Measurements from ENCODE around the gene EPOP. TPM values are rescaled to one million over a fixed set of nuclear protein-coding genes. Genes with fewer than 3 reads are reported as not detected.
A peak's percentile ranks its signal among the peaks of the same experiment; 100 is the strongest.

Gene EPOP
- total RNA-seq, 1 experiment from 2014 or later = 8.4 TPM

DNA sequence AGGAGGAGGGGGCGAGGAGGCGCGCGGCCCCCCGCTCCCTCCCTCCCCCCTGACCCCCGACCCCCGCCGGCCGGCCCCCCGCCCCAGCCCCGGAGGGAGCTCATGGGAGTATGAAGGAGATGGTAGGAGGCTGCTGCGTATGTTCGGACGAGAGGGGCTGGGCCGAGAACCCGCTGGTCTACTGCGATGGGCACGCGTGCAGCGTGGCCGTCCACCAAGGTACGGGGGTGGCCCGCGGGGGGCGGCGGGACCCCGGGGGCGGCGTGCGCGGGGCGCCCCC is 30.7 kb upstream of the EPOP start:
- Histone ChIP-seq H3K36me3 (ENCODE audit: low read depth) (peaks cover 21% of the 10 kb centered on the region), H3K9me3 (ENCODE audit: insufficient read depth, low read depth) (no peaks in the 10 kb centered on the region), H2AFZ (no peak overlapping the region; the same call in 1 of the 2 replicates), H3K9me2 (ENCODE audit: insufficient read depth) (no peaks in the 10 kb centered on the region), H3K4me1 (replicated peaks; ENCODE audit: insufficient read depth) (peaks cover 17% of the 10 kb centered on the region), H3K27ac (no peak overlapping the region), H3K4me2 (peak overlapping the region; percentile 100), H3K79me2 (ENCODE audit: low read depth) (peaks cover 60% of the 10 kb centered on the region), H4K20me1 (ENCODE audit: insufficient read depth) (peaks cover 27% of the 10 kb centered on the region), H3K4me3 (peak overlapping the region; percentile 97; the same call in 1 of the 2 replicates), H3F3A (ENCODE audit: insufficient read depth, low read depth) (peaks cover 48% of the 10 kb centered on the region), H3K27me3 (ENCODE audit: insufficient read depth, low read depth) (no peaks in the 10 kb centered on the region)
- no peak for TF ChIP-seq EZH2 (IDR thresholded peaks at IDR 0.05; ENCODE audit: low read depth)
- TF ChIP-seq, protein P1, sequence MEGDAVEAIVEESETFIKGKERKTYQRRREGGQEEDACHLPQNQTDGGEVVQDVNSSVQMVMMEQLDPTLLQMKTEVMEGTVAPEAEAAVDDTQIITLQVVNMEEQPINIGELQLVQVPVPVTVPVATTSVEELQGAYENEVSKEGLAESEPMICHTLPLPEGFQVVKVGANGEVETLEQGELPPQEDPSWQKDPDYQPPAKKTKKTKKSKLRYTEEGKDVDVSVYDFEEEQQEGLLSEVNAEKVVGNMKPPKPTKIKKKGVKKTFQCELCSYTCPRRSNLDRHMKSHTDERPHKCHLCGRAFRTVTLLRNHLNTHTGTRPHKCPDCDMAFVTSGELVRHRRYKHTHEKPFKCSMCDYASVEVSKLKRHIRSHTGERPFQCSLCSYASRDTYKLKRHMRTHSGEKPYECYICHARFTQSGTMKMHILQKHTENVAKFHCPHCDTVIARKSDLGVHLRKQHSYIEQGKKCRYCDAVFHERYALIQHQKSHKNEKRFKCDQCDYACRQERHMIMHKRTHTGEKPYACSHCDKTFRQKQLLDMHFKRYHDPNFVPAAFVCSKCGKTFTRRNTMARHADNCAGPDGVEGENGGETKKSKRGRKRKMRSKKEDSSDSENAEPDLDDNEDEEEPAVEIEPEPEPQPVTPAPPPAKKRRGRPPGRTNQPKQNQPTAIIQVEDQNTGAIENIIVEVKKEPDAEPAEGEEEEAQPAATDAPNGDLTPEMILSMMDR (conservative IDR thresholded peaks at IDR 0.05) = no peak
- POLR2A ChIA-PET (ENCODE audit: unreplicated experiment) = interaction anchor here (0.6 kb wide), 1 partner anchor 147 kb away, joined by 4 read pairs; no protein-coding TSS in a partner anchor
- BruUV-seq (replicated peaks) = no TSS peak
- intact Hi-C loops (cut with micrococcal nuclease; ENCODE audit: unreplicated experiment) = loop anchor here (2.0 kb wide), 1 partner anchor 43 kb away; the partner anchor contains the start of gene PCGF2
- CTCF ChIA-PET = interaction anchor here (0.6 to 0.7 kb wide), 2 partner anchors 148 to 372 kb away, joined by 3 to 5 read pairs; no protein-coding TSS in a partner anchor
- DNase-seq = peak in 1 of 2 experiments; percentile 31

DNA sequence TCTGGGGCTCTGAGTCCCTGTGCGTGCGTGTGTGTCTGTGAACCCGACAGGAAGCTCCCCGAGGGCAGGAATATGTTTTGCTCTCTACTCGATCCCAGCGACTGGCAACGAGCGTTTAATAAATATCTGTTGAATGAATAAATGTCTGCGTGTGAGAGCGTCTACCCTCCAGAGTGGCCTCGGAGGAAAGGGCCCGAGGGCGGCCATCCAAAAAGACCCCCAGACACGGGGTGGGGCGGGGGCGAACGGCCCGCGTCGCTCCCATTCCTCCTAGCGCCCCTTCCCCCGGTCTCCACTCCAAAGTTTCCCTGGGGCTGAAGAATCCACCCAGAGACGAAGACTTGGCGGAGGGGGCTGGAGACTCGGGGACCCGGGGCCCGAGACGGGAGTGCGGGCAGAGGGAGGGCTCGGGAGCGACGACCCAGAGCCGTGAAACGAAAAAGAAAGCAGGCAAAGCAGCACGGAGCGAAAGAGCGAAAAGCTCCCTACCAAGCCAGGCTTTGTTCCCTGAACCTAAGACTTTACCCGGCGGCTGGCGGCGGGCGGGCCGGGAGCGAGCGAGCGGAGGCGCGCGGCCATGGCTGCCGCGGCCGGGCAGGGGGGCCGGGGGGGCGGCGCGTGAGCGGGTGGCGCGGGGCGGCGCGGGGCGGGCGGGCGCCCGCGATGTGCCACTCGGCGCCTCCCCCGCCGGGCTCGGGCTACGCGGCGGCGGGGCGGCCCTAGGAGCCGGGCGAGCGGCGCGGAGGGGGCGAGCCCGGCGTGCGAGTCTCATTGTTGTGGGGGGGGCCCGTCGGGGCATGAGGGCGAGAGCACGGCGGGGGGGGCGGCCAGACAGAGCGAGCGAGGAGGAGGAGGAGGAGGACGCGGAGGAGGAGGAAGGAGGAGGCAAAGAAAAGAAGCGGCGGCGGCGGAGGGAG is 30.1 kb upstream of the EPOP start, which contains the start of gene MLLT6:
MLLT6 (plus strand) TSS at position 668 of the 917 bp plus-strand sequence. CDS start 360 bp downstream, outside the sequence.
- H4K20me1 ChIP-seq (ENCODE audit: insufficient read depth) = peaks cover 27% of the 10 kb centered on the region
- H3K79me2 ChIP-seq (ENCODE audit: low read depth) = peaks cover 60% of the 10 kb centered on the region
- TF ChIP-seq, protein P1 (conservative IDR thresholded peaks at IDR 0.05) = no peak
- TF ChIP-seq EZH2 (IDR thresholded peaks at IDR 0.05; ENCODE audit: low read depth) = no peak
- H3K4me2 ChIP-seq = peak within 1 kb of the TSS; percentile 100
- intact Hi-C loops (cut with micrococcal nuclease; ENCODE audit: unreplicated experiment) = loop anchor here (2.0 kb wide), 1 partner anchor 44 kb away; the partner anchor contains the start of gene PCGF2
- H3K4me1 ChIP-seq (replicated peaks; ENCODE audit: insufficient read depth) = peaks cover 19% of the 10 kb centered on the region
- H3F3A ChIP-seq (ENCODE audit: insufficient read depth, low read depth) = peaks cover 49% of the 10 kb centered on the region
- ChIA-PET POLR2A (ENCODE audit: unreplicated experiment) (no interaction called here), CTCF (interaction anchor here (0.6 to 0.7 kb wide), 2 partner anchors 147 to 371 kb away, joined by 3 to 5 read pairs; no protein-coding TSS in a partner anchor)
- H3K9me3 ChIP-seq (ENCODE audit: insufficient read depth, low read depth) = no peaks in the 10 kb centered on the region
- no TSS peak for BruUV-seq (replicated peaks)
- H2AFZ ChIP-seq = peak within 1 kb of the TSS; percentile 83
- peaks cover 20% of the 10 kb centered on the region for H3K36me3 ChIP-seq (ENCODE audit: low read depth)
- peak within 1 kb of the TSS; percentile 99 for H3K4me3 ChIP-seq
- no peaks in the 10 kb centered on the region for H3K9me2 ChIP-seq (ENCODE audit: insufficient read depth)
- peak within 1 kb of the TSS; percentile 88 for H3K27ac ChIP-seq
- no peaks in the 10 kb centered on the region for H3K27me3 ChIP-seq (ENCODE audit: insufficient read depth, low read depth)
- DNase-seq = peak; percentile 60

DNA sequence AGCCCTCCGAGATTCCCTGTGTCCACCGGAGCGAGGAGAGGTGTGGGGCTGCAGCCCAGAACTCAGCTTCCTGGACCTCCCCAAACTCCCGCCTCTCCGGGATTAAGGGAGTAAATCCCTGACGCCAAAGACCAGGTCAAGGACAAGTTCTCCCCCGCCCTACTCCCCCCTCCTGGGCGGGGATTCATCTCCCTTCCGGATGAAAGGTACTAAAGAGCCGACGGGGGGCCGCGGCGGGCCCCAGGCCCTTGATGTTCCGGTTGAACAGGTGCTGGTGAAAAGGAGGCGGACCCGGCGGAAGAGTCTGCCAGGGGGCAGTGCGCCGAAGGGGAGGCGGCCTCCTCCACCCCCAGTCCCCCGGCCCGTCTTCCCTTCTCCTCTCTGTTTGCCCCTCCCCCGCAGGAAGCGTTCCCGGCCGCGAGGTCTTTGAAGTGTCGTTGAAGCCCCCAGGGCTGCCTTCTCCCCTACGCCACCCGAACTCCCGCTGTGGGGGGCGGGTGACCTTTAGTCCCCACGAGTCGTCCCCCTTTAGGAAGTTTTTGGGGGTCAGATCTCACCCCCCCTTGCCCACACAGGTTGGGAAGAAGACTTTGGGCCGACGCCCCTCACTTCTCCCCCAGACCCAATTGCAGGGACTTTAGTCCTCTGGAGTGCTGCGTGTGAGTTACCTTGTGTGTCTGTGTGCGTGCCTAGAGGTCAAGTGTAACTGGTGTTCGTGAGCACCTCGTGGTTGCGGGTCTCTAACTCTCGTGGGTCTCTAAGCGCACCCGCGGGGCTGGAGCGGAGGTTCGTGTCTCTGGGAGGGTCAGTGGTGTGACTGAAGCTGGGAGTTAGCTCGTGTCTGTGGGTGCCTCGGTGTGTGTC is 29.2 kb upstream of the EPOP start:
- BruUV-seq (replicated peaks) = TSS peak; percentile 15
- ChIA-PET CTCF (no interaction called here), POLR2A (ENCODE audit: unreplicated experiment) (no interaction called here)
- peak overlapping the region; percentile 99 for H3K4me3 ChIP-seq
- DNase-seq = peak; percentile 92 to 95
- peak overlapping the region; percentile 88 for H3K27ac ChIP-seq
- peaks cover 11% of the 10 kb centered on the region; the same call in 1 of the 2 replicates for H3K36me3 ChIP-seq (ENCODE audit: low read depth)
- H3K4me2 ChIP-seq = peak overlapping the region; percentile 99
- H3K9me2 ChIP-seq (ENCODE audit: insufficient read depth) = no peaks in the 10 kb centered on the region
- intact Hi-C loops (cut with micrococcal nuclease; ENCODE audit: unreplicated experiment) = loop anchor here (2.0 kb wide), 2 partner anchors 29 to 45 kb away; partner anchors contain the start of genes EPOP and PCGF2
- peaks cover 49% of the 10 kb centered on the region for H3F3A ChIP-seq (ENCODE audit: insufficient read depth, low read depth)
- no peaks in the 10 kb centered on the region for H3K9me3 ChIP-seq (ENCODE audit: insufficient read depth, low read depth)
- H3K79me2 ChIP-seq (ENCODE audit: low read depth) = peaks cover 57% of the 10 kb centered on the region
- H2AFZ ChIP-seq = peak overlapping the region; percentile 83
- TF ChIP-seq EZH2 (IDR thresholded peaks at IDR 0.05; ENCODE audit: low read depth) = no peak
- TF ChIP-seq, protein P1 (conservative IDR thresholded peaks at IDR 0.05) = no peak
- no peaks in the 10 kb centered on the region for H3K27me3 ChIP-seq (ENCODE audit: insufficient read depth, low read depth)
- H4K20me1 ChIP-seq (ENCODE audit: insufficient read depth) = peaks cover 21% of the 10 kb centered on the region
- peaks cover 23% of the 10 kb centered on the region for H3K4me1 ChIP-seq (replicated peaks; ENCODE audit: insufficient read depth)
